HepG2 (cell line): ENCODE measurements around the gene INO80B. TPM values are rescaled to one million over a fixed set of nuclear protein-coding genes. Genes with fewer than 3 reads are reported as not detected.

Experiments
- AHDC1 ChIP-seq: sonication (generic); formaldehyde crosslinking; IDR thresholded peaks from 2 replicates; pipeline ENCODE4 v1.5.1; 2020; ENCODE audit warnings: mild to moderate bottlenecking, missing genetic modification reagents, borderline replicate concordance
- CBX5 ChIP-seq: sonication (generic); formaldehyde crosslinking; IDR thresholded peaks from 2 replicates; pipeline ENCODE4 v1.4.0; 2020; ENCODE audit warnings: missing genetic modification reagents, borderline replicate concordance
- FOXA3 ChIP-seq: IDR thresholded peaks from 2 replicates; pipeline ENCODE4 v1.6.1; 2016; ENCODE audit warnings: missing genetic modification reagents, missing compliant biosample characterization
- HCFC1 ChIP-seq: fragments of 150-350 bp; IDR thresholded peaks from 2 replicates; pipeline ENCODE4 v1.6.1; 2014; ENCODE audit warnings: low read depth, low read length
- HMG20B ChIP-seq: conservative IDR thresholded peaks from 2 replicates; pipeline ENCODE4 v1.6.1; 2016; ENCODE audit warnings: missing genetic modification reagents, missing compliant biosample characterization
- JARID2 ChIP-seq: sonication (generic); formaldehyde crosslinking; IDR thresholded peaks from 2 replicates; pipeline ENCODE4 v1.8.1; 2023; ENCODE audit warnings: missing genetic modification reagents, inconsistent platforms; ENCODE audit not compliant: insufficient replicate concordance
- MLLT10 ChIP-seq: sonication (generic); formaldehyde crosslinking; IDR thresholded peaks from 2 replicates; pipeline ENCODE4 v1.4.0; 2020; ENCODE audit warnings: missing genetic modification reagents
- XBP1 ChIP-seq: sonication (generic); formaldehyde crosslinking; IDR thresholded peaks from 2 replicates; pipeline ENCODE4 v1.5.0; 2020; ENCODE audit warnings: missing genetic modification reagents
- ZBTB46 ChIP-seq: sonication (generic); formaldehyde crosslinking; IDR thresholded peaks from 2 replicates; pipeline ENCODE4 v1.4.0; 2020; ENCODE audit warnings: mild to moderate bottlenecking, missing genetic modification reagents, borderline replicate concordance
- ZMYM2 ChIP-seq: sonication (generic); formaldehyde crosslinking; IDR thresholded peaks from 2 replicates; pipeline ENCODE4 v1.8.0; 2022; ENCODE audit warnings: mild to moderate bottlenecking, missing genetic modification reagents
- ZNF280D ChIP-seq: sonication (generic); formaldehyde crosslinking; IDR thresholded peaks from 2 replicates; pipeline ENCODE4 v1.5.1; 2020; ENCODE audit warnings: mild to moderate bottlenecking, missing genetic modification reagents
- ZNF770 ChIP-seq: sonication (generic); formaldehyde crosslinking; IDR thresholded peaks from 2 replicates; pipeline ENCODE4 v1.5.0; 2020; ENCODE audit warnings: mild to moderate bottlenecking, missing genetic modification reagents
- ZNF780A ChIP-seq: sonication (generic); formaldehyde crosslinking; IDR thresholded peaks from 2 replicates; pipeline ENCODE4 v1.8.0; 2022; ENCODE audit warnings: mild to moderate bottlenecking, missing genetic modification reagents, moderate library complexity
- polyA plus RNA-seq, 8 experiments: library from polyadenylated mRNA; depleted of rRNA in 3 of 8; stranded (reverse) in 7 of 8; unstranded in 1 of 8; fragments of >200 nt; fragmentation: Illumina TruSeq in 4 of 8; extraction: Trizol in 4 of 8; gene quantifications; 2 replicates each; pipeline versions ENCODE4 v1.2.1 to v1.2.3, GENCODE V29; 2011 to 2016; ENCODE audit warnings: low read depth in 4 of 8, missing spikeins in 1 of 8, mixed read lengths in 1 of 8; ENCODE audit not compliant: insufficient read depth in 1 of 8
- total RNA-seq, 5 experiments: library from RNA; depleted of rRNA; stranded (reverse); fragments of >200 nt; fragmentation: Illumina TruSeq; extraction: Trizol; gene quantifications; 2 replicates each; pipeline ENCODE4 v1.2.3, GENCODE V29; 2016; ENCODE audit warnings: low read depth in 1 of 5

INO80B gene
- total and polyA plus RNA-seq, 2 of the 13 experiments (the other 11 are each of a cell fraction or from before 2014, with no cell fraction given) = 6.2 to 14.5 TPM

GRCh38 chr2:74496997-74497776 lies 42.3 kb downstream of the INO80B start (continued):
- peak; percentile 14; the same call in 1 of the 2 replicates for TF ChIP-seq AHDC1
- TF ChIP-seq MLLT10 (CRISPR knock-in tag) = no peak
- TF ChIP-seq HCFC1 = no peak
- TF ChIP-seq ZNF770 (CRISPR knock-in tag) = peak; percentile 67; the same call in 1 of the 2 replicates
- TF ChIP-seq XBP1 = no peak
- TF ChIP-seq FOXA3 (CRISPR knock-in tag) = peak; percentile 20; the same call in 1 of the 2 replicates
- no peak for TF ChIP-seq CBX5 (CRISPR knock-in tag)
- no peak for TF ChIP-seq ZNF780A
- TF ChIP-seq ZBTB46 (CRISPR knock-in tag) = 0 out of 2 replicates have a peak, but pooled peaks have one; percentile 60
- TF ChIP-seq HMG20B (CRISPR knock-in tag) = peak; percentile 13; the same call in 1 of the 2 replicates
- TF ChIP-seq JARID2 (CRISPR knock-in tag) = no peak
- TF ChIP-seq ZNF280D (CRISPR knock-in tag) = no peak
- TF ChIP-seq ZMYM2 (CRISPR knock-in tag) = no peak
